Fibroblast of skin of left quadriceps (primary cell): ENCODE results near the gene ENTPD6.
"Not testable (repeated sequence)": the region's sequence is repeated elsewhere in the genome, so short reads cannot be mapped to it uniquely, and the experiment has no call there.

ENCODE experiments used
- DNase-seq, 2 experiments: peaks; one replicate each; pipeline ENCODE4 v3.0.0-alpha.2; 2013; ENCODE audit warnings: low read depth in 2 of 2

Gene ENTPD6

DNA sequence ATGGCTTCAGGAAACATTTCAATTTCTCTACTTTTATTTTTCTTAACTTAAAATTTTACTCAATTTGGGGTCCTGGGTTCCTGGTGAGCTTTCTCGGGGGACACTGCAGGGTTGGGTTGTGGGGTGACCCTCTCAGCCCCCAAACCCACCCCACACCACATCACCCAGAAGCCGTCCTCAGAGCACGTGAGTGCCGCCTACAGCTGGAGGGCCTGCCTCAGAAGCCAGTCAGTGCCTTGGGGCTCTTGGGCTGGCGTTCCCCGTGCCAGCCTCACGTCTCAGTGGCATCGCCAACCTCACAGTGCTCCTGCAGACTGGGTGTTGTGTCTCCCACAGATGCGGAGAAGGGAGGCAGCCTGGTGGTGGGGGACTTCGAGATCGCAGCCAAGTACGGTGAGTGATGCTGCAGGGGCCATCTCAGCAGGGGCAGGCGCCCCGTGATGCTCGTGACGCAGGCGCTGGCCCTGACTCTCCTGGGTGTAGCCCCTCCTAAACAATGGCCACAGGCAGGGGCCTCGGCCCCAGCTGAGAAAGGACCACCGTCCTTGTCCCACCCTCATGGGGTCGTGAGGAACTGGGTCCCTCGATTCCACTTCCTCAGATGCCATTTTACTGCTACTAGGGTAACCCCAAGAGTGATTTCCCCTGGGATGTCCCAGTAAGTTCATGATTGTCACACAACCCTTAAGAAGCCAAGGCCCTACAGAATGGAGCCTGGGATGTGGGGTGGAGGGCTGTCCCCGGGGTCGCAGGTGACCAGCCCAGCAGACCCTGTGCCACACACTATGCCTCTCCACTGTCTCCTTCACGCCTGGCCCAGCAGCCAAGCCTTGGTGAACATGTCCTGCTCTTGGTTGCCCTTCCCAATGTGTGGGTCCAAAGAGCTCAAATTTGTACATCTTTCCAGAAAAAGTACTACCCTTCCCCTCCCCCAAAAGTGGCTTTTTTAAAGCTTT, 28.5 kb downstream of the ENTPD6 start:
- DNase-seq, result no peak

DNA sequence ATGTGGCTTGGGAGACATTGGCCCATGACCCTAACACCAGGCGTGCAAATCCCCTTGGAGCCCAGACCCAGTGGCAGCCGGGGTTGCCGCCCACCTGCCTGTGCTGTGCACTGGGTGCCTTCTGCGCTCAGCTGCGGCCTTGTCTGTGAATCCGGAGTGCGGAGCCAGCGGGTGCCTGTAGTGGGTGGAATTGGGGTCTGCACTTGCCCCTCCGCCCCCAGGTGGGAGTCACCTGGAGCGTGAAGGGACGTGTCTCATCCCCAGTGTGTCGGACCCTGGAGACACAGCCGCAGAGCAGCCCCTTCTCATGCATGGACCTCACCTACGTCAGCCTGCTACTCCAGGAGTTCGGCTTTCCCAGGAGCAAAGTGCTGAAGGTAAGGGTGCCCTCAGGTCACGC, 29.4 kb downstream of the ENTPD6 start:
- DNase-seq, result no peak

DNA sequence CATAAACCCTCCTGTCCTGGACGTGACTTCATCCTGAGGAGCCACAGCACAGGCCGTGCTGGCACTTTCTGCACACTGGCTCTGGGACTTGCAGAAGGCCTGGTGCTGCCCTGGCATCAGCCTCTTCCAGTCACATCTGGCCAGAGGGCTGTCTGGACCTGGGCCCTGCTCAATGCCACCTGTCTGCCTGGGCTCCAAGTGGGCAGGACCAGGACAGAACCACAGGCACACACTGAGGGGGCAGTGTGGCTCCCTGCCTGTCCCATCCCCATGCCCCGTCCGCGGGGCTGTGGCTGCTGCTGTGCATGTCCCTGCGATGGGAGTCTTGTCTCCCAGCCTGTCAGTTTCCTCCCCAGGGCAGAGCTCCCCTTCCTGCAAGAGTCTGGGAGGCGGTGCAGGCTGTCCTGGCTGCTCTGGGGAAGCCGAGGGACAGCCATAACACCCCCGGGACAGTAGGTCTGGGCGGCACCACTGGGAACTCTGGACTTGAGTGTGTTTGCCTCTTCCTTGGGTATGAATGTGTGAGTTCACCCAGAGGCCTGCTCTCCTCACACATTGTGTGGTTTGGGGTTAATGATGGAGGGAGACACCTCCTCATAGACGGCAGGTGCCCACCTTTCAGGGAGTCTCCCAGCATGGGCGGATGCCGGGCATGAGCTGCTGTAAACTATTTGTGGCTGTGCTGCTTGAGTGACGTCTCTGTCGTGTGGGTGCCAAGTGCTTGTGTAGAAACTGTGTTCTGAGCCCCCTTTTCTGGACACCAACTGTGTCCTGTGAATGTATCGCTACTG, 30.3 kb downstream of the ENTPD6 start:
- no peak for DNase-seq

DNA sequence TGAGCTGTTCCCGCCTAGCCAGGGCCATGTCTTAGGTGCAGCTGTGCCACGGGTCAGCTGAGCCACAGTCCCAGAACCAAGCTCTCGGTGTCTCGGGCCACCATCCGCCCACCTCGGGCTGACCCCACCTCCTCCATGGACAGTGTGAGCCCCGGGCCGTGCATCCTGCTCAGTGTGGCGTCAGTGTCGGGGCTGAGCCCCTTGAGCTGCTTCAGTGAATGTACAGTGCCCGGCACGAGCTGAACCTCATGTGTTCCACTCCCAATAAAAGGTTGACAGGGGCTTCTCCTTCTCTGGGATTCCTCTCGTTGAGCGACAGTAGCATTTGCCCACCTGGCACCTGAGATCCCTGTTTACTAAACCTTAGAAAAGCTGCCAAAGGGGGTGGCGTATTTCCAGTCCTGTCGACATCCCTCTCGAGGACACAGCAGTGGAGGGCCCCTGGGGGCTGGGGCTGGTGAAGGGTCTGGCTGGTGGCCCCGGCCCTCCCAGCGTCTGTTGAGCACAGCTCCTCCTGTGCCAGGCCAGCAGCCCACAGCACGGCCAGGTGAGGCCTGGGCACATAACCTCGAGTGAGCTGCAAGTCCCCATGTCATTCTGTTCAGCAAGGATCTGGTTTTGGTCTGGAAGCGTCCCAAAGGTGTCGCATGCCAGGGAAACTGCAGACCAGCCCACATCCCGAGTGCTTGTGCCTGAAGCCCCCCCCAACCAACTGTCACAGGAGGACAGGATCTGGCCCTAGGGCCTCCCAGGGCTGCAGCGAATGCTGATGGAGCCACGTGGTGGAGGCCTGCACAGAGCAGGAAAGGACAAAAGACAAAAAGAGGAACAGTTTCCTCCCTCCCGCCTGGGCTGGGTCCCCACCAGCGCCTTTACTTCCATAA, 31.2 kb downstream of the ENTPD6 start:
- DNase-seq, result no peak

DNA sequence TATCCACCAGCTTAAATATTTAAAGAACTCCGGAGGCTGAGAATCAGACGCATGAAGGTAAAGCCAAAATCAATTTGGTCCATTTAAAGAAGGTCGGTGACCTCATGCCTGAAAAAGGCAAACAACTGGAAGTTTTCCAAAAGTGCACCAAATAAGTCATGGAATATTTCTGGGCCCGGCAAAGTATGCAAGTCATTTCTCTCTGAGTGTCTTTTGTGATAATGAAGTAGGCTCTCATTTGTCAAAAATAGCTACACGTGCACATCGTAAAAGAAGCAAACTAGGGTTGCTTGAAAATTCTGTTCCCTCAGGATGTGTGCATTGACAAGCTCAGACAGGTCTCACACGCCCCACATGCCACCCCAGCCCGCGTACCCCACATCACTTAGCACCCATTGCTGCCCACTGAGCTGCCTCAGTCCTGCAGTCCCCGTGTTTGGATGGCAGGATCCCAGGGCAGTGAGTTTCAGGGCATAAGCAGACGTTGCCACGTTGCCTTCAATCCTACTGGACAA, 31.9 kb downstream of the ENTPD6 start:
- peak in 1 of 2 experiments; percentile 44 for DNase-seq

DNA sequence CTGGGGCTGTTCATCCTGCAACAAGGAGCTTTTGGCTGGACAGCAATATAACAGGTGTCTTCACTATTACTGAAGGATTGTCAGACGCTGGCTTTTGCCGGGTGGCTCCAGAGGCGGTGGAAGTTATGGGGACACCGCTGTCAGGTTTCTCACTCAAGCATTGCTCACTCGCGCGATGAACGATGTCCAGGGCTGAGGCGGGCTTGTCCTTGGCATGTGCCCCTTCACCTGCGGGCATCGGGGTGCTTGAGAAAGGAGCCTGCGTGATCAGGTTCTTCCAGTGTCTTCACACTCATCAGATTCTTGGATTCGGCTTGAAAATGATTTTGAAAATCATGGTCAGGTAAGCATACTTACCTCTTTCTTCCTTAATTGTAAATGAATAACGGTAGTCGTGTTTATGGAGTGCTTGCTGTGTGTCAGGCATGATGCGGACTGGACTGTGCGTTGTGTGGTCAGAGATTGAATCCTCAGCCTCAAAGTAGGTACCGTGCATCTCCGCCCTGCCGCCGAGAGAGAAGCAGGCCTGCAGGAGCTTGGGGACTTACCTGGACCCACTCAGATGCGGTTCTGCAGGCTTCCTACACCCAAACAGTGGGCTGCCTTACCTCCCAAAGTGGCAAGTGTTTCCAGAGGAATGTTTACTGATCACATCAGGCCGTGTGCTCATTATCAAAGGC, 34.1 kb downstream of the ENTPD6 start:
- no peak for DNase-seq

DNA sequence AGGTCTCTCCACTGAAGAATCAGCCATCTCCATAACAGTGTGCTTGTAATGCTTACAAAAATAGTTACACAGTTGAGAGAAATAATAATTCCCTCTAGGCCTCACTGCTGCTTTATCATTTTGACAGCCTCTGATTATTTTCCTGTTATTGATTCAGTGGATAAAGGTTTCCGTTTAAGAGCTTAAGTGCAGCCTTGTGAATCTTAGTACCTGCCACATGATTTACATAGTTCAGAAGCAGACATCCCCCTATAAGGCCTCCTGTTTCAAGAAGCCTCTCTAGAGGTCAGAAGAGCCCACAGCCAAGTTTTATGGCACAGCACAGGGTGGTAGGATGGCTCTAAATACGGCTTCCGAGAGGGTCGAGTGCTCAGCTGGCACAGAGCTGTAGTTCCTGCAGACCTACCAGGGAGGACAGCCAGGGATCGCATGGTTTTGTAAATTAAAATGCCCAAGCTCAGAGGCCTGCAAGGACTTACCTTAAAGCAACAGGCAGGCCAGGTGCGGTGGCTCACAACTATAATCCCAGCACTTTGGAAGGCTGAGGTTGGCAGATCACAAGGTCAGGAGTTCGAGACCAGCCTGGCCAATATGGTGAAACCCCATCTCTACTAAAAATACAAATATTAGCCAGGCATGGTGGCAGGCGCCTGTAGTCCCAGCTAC, 34.8 kb downstream of the ENTPD6 start:
- no peak for DNase-seq

DNA sequence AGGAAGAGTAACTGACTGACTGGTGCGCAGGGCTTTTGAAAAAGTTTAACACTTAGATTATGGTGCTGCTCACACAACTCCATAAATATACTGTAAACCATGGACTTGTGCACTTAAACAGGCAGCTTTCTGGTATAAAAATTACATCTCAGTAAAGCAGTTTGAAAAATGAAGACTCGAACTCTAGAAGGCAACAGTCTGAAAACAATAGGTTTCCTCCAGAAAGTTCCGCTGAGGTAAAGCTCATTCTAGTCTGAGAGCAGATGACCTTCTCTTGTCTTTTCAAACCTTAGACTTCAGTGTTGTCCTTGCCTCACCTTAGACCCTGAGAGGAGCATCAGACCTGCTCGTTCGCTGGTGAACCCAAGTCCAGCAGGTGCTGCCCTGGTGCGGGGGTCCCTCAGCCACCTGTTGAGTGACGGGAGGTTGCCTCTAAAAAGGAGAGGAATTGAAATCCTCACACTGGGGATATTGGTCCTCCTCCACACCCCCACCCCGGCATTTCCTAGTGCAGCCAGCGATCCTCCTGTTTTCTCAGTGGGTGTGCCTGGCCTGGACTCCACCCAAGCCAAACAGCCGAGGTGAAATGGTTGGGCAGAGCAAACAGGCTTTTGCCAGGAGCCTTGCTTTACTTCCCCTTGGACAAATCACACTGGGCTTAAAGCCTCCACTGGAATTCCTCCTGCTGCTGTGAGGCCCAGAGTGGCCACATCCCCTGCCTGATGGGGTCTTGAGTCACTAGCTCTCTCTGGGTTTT, 37.7 kb downstream of the ENTPD6 start:
- DNase-seq, result no peak

DNA sequence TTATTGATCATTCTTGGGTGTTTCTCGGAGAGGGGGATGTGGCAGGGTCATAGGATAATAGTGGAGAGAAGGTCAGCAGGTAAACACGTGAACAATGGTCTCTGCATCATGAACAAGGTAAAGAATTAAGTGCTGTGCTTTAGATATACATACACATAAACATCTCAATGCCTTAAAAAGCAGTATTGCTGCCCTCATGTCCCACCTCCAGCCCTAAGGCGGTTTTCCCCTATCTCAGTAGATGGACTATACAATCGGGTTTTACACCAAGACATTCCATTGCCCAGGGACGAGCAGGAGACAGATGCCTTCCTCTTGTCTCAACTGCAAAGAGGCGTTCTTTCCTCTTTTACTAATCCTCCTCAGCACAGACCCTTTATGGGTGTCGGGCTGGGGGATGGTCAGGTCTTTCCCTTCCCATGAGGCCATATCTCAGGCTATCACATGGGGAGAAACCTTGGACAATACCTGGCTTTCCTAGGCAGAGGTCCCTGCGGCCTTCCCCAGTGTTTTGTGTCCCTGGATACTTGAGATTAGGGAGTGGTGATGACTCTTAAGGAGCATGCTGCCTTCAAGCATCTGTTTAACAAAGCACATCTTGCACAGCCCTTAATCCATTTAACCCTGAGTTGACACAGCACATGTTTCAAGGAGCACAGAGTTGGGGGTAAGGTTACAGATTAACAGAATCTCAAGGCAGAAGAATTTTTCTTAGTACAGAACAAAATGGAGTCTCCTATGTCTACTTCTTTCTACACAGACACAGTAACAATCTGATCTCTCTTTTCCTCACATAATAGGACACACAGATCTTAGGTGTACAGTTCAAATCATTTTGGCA, 38.7 kb downstream of the ENTPD6 start:
- DNase-seq, result not testable (repeated sequence)

DNA sequence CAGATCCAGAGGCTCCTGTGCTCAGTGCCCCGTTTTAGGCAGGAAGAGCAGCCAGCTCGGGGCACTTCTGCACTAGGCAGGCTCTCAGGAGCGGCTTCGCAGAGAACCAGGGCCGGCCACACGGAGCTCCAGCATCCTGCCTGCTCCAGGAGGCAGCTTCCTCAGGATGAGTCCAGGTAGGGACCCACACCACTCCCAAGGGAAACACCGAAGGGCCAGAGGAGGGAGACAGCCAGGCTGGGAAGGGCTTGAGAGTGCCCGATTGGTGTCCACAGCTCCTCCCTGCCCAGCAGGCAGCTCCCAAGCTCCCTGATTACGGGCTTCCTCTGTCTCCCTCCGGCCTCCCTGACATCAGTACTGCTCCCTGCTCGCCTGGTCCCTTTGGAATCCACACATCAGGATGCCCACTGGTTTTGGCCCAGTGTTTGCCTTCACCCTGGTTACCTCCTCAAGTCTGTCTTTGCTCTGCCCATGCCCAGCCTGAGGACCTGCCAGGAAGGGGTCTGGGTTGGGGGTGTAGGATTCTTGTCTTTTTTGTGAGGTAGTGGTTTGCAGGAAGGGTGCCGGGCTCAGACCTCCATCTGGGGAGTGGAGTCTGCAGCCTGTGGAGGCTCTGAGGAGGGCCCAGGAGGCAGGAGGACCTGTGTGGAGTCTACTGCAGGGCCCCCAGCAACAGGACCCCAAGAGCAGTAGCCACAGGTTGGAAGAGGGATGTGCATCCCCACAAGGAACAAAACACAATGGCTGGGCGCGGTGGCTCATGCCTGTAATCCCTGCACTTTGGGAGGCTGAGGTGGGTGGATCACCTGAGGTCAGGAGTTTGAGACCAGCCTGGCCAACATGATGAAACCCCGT, 41.2 kb downstream of the ENTPD6 start:
- no peak for DNase-seq

DNA sequence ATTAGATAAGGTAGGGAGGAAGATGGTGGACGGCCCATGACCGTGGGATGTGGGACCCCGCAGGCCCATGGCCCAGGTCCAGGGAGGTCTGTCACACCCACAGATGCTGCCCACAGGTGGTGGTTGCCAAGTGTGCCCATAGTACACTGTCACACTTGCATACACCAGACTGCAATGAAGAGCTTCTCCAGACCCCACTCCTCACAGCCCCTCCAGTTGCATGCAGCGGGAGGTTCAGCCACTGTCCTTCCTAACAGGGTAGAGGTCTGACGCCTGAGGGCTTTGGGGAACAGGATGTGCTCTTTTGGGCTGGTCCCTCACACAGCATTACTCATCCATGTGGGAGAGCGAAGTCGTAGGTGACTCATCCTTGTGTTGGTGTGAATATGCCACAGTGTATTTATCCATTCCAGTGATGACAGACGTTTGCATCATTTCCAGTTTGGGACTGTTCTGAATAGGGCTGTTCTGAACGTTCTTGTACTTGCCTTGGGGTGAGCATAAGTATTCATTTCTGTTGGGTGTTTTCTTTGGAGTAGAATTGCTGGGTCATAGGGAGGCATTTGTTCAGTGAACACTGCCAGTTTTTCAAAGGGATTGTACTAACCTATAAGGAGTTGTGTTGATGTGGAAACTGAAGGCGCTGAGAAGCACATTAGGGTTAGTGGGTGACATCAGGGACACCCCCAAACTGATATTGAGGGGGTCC, 42.3 kb downstream of the ENTPD6 start:
- DNase-seq, result peak; percentile 99

DNA sequence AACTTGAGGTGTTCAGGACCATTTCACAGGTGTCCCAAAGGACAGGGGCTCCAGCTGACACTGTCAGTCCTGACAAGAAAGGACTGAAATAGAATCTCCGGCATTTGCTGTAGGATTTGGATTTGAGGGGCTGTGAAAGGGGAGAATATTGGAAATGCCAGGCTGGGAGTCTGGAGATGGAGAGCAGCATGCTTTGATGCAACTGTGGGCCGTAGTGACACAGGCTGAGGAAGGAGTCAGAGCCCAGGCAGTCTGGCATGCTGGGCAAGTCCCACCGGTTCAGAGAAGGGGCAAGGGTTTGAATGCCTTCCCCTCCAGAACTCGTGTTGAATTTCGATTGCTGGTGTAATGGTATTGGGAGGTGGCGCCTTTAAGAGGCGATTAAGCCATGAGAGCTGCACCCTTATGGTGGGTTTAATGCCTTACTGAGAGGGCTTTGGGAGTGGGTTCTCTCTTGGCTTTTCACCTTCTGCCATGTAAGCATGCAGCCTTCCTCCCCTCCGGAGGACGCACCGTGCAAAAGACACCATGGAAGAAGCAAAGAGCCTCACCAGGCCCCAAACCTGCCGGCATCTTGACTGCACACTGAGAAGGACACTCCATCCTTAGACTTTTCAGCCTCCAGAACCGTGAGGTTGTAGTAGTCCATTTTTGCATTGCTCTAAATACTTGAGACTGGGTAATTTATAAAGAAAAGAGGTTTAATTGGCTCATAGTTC, 43.0 kb downstream of the ENTPD6 start:
- no peak for DNase-seq

DNA sequence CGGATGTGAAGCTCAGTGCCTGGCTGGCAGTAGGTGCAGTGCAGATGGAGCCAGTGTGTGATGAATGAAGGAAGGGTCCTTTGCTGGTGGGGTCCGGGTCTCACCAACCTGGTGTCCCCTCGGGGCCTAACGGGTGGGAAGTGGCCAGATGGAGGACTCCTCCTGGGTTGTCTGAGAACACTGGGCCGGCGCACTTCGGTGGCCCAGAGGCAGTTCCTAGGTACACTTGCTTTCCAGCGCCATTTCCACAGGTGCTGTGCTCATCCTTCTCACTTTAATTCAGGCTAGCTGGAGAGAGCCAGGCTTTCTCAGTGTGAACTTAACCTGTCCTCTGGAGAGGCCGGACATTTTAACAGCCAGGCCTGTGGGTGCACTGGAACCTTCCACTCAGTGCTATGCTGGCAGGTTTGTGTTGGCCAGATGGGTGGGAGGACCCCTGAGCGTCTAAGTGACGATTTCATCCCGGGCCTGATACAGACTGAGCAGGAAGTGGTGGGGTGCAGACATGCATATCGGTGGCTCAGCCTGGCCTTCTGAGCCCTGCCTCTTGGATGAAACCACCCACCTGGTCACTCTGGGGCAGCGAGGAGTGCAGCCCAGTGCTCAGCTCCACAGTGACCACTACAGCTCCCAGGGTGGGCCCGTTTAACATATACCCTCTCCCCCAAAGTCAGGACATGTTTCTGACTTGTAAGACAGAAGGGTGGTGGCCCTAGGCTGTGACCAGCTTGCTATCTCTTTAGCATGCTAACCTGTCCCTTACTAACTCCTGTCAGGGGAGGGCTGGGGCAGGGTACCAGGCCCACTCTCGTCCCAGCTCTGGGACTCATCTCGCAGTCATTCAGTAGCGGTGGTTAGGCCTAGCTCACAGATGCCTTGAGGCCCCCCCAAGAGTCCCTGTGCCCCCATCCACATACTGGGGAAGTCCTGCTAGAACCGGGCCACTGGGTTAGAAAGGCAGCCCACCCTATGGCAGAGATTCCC, 44.2 kb downstream of the ENTPD6 start:
- DNase-seq, result no peak

DNA sequence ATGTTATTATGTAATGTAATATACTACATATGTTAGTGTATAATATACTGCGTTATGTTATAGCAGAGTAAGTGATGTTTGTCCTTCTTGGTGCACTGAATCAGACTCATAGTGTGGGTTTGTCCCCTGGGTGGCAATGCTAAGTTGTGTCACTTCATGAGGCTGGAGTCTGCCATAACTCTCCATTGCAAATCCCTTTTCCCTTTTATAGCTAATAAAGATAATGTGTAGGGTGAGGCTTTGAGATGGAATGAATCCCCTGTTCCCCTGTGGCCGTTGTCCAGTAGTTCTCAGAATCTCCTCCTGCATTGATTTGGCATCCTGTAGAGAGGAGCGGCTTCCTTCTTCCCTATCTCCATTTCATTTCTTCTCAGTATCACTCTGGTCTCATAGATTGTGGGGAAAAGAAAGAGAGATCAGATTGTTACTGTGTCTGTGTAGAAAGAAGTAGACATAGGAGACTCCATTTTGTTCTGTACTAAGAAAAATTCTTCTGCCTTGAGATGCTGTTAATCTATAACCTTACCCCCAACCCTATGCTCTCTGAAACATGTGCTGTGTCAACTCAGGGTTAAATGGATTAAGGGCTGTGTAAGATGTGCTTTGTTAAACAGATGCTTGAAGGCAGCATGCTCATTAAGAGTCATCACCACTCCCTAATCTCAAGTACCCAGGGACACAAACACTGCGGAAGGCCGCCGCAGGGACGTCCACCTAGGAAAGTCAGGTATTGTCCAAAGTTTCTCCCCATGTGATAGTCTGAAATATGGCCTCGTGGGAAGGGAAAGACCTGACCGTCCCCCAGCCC, 45.5 kb downstream of the ENTPD6 start:
- DNase-seq, result not testable (repeated sequence)

DNA sequence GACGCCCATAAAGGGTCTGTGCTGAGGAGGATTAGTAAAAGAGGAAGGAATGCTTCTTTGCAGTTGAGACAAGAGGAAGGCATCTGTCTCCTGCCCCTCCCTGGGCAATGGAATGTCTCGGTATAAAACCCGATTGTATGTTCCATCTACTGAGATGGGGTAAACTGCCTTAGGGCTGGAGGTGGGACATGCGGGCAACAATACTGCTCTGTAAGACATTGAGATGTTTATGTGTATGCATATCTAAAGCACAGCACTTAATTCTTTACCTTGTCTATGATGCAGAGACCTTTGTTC, 46.1 kb downstream of the ENTPD6 start:
- not testable (repeated sequence) for DNase-seq
